Hepatocyte (in vitro differentiated cells): ENCODE measurements around the gene DNMT3A.

Source experiments
- CTCF ChIP-seq: fragments of 200-600 bp; sonication (generic); IDR thresholded peaks from 2 replicates; pipeline ENCODE4 v1.5.1; 2016; ENCODE audit warnings: antibody characterized with exemption, mild to moderate bottlenecking; ENCODE audit not compliant: poor library complexity
- EZH2 ChIP-seq: fragments of 200-600 bp; sonication (generic); IDR thresholded peaks from 2 replicates; pipeline ENCODE4 v1.6.1; 2016; ENCODE audit warnings: antibody characterized with exemption, mild to moderate bottlenecking, borderline replicate concordance
- EZH2phosphoT487 ChIP-seq: fragments of 200-600 bp; sonication (generic); IDR thresholded peaks from one replicate; pipeline ENCODE4 v1.6.1; 2018; ENCODE audit warnings: antibody characterized with exemption, mild to moderate bottlenecking, low read depth, moderate library complexity; ENCODE audit not compliant: unreplicated experiment, severe bottlenecking

- no peak for TF ChIP-seq CTCF
- TF ChIP-seq EZH2phosphoT487 = no peak
- TF ChIP-seq EZH2 = no peak
Measured at GRCh38 chr2:25222477-25223121, 119.1 kb downstream of the DNMT3A start.
